Measurements from ENCODE around the gene PITX1.

DNA sequence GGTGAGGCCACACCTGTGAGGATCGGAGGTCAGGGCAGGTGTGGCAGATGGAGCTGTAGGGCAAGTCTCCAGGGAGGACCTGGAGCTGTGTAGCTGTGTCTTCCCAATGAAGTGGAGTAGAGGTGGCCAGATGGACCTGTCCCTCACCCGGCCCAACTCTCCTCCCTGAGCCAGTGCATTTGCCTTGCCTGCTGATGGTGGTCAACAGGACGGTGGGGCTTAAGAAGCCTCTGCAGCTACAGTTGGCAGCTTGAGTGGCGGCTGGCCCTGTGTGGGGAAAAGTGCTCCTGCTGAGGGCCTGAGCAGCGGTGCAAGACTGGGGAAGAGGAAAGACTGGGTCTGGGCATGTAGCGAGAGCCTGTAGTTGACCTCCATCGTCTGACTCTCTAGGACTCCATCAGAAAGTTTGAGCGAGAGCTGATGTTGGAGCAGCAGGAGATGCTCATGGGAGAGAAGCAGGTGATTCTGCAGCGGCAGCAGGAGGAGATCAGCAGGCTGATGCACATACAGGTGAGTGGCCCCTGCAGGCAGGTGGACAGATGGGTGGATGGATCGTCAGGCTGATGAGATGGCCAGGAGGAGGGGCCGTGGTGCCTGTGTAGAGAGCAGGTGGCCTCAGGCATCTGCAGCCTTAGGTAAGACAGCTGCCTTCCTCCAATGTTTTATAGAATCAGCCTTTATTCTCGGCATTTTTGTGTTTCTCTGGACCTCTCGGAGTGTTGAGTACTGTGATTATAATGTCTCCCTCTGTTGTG, 24.9 kb downstream of the PITX1 start:
- TF ChIP-seq POLR2A (IDR thresholded peaks at IDR 0.05), result no peak
- TF ChIP-seq, protein P1, sequence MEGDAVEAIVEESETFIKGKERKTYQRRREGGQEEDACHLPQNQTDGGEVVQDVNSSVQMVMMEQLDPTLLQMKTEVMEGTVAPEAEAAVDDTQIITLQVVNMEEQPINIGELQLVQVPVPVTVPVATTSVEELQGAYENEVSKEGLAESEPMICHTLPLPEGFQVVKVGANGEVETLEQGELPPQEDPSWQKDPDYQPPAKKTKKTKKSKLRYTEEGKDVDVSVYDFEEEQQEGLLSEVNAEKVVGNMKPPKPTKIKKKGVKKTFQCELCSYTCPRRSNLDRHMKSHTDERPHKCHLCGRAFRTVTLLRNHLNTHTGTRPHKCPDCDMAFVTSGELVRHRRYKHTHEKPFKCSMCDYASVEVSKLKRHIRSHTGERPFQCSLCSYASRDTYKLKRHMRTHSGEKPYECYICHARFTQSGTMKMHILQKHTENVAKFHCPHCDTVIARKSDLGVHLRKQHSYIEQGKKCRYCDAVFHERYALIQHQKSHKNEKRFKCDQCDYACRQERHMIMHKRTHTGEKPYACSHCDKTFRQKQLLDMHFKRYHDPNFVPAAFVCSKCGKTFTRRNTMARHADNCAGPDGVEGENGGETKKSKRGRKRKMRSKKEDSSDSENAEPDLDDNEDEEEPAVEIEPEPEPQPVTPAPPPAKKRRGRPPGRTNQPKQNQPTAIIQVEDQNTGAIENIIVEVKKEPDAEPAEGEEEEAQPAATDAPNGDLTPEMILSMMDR (IDR thresholded peaks at IDR 0.05), result no peak
